ENCODE measurements around the gene AHRR.
"Not testable (repeated sequence)": the region's sequence is repeated elsewhere in the genome, so short reads cannot be mapped to it uniquely, and the experiment has no call there.

The AHRR gene

GRCh38 chr5:368183-369084 is 46.9 kb downstream of the AHRR start:
- no peak for DNase-seq

GRCh38 chr5:369151-369868 is 47.8 kb downstream of the AHRR start:
- DNase-seq = no peak

- DNase-seq = not testable (repeated sequence)
These were observed 48.3 kb downstream of the AHRR start for GRCh38 chr5:369869-370236.

GRCh38 chr5:370311-370958 is 48.9 kb downstream of the AHRR start:
- DNase-seq = no peak

- no peak for DNase-seq
These were observed 49.7 kb downstream of the AHRR start for GRCh38 chr5:370959-371810.

GRCh38 chr5:371811-372555 is 50.5 kb downstream of the AHRR start:
- no peak for DNase-seq

- DNase-seq = no peak
These were observed 51.1 kb downstream of the AHRR start for GRCh38 chr5:372556-372995.

- no peak for DNase-seq
These were observed 51.6 kb downstream of the AHRR start for GRCh38 chr5:372996-373709.

- peak in 1 of 2 experiments; percentile 42 for DNase-seq
These were observed 52.4 kb downstream of the AHRR start for GRCh38 chr5:373710-374602.

GRCh38 chr5:374631-375335 is 53.3 kb downstream of the AHRR start:
- no peak for DNase-seq

- no peak for DNase-seq
These were observed 53.9 kb downstream of the AHRR start for GRCh38 chr5:375336-375920.

- DNase-seq = no peak
These were observed 54.6 kb downstream of the AHRR start for GRCh38 chr5:375921-376798.

- DNase-seq = no peak
These were observed 55.3 kb downstream of the AHRR start for GRCh38 chr5:376799-377325.

- no peak for DNase-seq
These were observed 55.9 kb downstream of the AHRR start for GRCh38 chr5:377326-377981.

GRCh38 chr5:378301-378891 is 56.9 kb downstream of the AHRR start:
- no peak for DNase-seq

- peak; percentile 27 to 50 for DNase-seq
These were observed 57.6 kb downstream of the AHRR start for GRCh38 chr5:378976-379742.
